ENCODE results near the gene FBN1.

DNA sequence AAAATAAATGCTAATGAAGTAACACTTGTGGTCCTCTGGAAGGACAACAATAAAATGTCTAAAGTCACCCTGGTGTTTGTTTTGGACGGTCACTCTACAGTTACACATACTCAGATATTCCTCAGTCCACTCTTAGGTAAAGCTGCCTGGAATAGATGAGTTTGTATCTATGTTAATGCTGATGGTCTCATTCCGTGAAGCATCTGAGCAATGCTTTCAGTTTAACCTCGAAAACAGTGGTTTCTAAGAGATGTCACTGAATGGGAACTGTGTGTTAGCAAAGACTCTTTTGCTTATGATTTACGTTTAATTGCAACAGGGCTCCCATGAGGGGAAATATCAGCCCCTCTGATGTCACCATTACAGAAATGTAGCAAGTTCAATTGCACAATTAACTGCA lies 49.1 kb downstream of the FBN1 start:
- TF ChIP-seq, protein P1, sequence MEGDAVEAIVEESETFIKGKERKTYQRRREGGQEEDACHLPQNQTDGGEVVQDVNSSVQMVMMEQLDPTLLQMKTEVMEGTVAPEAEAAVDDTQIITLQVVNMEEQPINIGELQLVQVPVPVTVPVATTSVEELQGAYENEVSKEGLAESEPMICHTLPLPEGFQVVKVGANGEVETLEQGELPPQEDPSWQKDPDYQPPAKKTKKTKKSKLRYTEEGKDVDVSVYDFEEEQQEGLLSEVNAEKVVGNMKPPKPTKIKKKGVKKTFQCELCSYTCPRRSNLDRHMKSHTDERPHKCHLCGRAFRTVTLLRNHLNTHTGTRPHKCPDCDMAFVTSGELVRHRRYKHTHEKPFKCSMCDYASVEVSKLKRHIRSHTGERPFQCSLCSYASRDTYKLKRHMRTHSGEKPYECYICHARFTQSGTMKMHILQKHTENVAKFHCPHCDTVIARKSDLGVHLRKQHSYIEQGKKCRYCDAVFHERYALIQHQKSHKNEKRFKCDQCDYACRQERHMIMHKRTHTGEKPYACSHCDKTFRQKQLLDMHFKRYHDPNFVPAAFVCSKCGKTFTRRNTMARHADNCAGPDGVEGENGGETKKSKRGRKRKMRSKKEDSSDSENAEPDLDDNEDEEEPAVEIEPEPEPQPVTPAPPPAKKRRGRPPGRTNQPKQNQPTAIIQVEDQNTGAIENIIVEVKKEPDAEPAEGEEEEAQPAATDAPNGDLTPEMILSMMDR (IDR thresholded peaks at IDR 0.05), result no peak
- no peak for TF ChIP-seq POLR2A (IDR thresholded peaks at IDR 0.05)
- TF ChIP-seq POLR2AphosphoS5 (IDR thresholded peaks at IDR 0.05), result no peak
- no peak for TF ChIP-seq EP300 (IDR thresholded peaks at IDR 0.05)
